GM21825 (cell line): Measurements from ENCODE around the gene IL17B.

ENCODE experiments used
- ATAC-seq: cut with Tn5 transposase; IDR thresholded peaks from one replicate; pipeline ENCODE4 v1.9.1; 2021; ENCODE audit warnings: mild to moderate bottlenecking, moderate library complexity; ENCODE audit not compliant: unreplicated experiment

Gene IL17B

DNA sequence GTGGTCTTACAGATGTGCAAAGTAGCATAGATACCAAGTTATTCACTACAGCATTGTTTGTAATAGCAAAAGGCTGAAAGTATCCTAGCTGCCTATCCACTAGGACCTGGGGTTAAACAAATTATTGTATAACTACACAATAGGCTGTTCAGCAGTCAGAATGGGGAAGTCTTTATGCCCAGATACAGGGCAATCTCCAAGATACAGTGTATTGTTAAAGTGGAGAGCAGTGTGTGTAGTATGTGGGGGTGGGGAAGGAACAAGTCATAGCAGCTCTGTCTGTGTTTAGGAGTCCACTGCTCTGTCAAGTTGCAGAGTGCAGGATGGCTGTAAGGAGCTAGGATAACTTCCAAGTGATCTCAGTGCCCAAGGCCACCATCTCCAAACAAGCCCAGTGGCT is 15.7 kb downstream of the IL17B start:
- no peak for ATAC-seq

DNA sequence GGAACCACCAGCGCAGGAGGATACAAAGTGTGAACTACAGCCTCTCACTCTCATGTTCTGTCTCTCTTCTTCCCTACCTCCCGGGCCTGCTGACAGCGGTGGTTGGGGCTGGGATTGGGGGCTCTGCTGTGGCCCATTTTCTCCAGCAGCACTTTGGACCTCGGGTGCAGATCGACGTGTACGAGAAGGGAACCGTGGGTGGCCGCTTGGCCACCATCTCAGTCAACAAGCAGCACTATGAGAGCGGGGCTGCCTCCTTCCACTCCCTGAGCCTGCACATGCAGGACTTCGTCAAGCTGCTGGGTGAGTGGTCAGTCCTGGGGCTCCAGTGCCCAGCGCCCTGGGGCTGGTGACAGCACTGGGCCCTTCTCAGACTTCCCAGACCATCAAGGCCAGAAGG is 16.6 kb downstream of the IL17B start:
- no peak for ATAC-seq

DNA sequence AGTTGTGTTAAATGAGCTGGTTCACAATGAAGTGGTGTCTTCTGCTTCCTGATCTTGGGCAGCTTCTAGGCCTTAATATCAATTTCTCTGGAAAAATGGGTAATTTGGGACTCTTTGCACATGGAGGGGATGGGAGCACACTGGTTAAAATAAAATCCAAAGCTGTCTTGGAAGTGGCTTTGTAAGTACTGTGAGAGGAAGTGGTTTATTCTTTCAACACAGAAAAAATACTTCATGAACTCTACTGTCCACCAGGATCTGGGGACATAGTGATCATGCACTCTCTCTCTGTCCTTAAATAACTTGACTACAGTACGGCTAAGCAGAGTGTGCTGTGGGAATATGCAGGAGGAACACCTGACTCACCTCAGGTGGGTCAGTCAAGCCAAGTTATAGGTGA is 18.8 kb downstream of the IL17B start:
- ATAC-seq: no peak

DNA sequence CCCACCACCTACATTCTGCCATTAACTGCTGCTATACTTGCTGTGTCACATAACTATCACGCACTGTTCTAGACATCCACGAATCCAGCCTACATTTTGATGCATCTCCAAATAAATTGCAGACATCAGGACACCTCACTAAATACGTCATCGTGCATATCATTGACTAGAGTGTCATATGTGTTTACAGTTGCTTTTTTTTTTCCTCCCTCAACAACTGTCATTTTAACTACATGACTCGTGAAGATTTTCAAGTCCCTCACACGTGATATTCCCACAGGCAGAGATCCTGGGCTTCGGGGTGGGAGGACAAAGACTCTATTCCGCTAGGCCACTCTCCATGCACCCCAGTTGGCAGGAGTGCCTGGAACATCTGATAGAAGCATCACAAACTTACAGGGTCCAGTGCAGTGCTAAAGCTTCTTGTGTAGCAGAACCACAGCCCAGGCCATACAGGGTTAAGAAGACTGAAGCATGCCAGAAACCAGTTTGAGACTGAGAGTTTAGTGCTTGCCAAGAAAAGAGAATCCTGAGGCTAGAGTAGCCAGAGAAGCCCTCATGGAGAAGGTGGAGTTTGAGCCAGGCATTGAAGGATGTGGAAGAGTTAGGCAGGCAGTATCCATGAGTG is 20.1 kb downstream of the IL17B start:
- ATAC-seq: no peak

DNA sequence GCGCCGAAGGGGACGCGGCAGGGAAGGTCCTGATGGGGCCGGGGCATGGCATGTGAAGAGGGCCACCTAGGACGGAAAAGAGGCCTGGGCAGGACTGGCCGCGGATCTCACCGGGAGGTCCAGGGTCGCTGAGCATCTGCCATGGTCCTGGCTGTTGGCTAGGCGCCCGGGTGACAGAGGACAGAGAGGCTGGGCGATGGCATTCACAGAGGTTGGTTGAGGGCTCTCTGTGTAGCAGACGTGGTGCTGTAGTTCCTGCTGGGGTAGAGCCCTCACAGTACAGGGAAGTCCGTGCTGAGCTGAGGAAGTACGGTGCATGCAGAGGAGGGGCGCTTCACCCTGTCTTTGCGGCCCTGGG is 20.8 kb downstream of the IL17B start:
- ATAC-seq: peak; percentile 2

DNA sequence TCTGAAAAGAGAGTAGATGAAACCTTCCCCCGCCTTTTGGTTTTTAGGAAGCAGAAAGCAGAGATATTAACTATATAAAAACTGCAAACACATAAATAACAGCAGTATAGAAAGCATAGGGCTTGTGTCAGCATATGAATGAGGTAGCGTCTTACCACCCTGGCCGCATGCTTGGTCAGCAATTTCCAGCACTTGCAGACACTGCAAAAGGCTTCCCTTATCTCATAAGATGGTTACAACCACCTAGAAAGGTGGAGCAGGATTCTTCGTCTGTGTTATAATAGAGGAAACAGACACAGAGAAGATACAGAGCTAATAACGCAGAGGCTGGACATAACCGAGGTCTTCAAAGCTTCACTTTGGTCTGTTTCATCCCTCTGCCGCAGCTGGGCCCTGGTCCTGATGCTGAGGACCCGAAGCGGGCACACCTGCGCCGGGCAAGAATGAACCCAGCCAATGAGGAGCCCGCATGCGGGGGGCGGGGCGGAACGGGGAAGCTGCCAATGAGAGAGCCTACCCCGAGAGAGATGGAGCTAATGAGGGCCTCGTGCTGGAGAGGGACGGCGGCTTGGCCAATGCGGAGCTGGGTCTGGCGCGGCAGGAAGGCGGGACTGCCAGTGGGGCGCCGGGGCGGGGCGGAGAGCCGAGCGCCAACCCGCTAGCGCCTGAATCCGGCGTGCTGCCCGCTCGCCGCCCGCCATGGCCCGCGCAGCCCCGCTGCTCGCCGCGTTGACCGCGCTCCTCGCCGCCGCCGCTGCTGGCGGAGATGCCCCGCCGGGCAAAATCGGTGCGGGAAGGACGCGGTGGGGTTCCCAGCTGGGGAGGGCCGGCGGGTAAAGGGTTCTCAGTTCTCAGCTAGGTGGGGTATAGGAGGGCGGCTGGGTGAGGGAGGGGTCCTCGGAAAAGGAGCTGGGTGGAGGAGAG is 21.5 kb downstream of the IL17B start, which contains the start of gene PCYOX1L:
PCYOX1L (plus strand) TSS at position 677 of the 924 bp plus-strand sequence; CDS start at position 700, 23 bp downstream.
- ATAC-seq: peak; percentile 99

DNA sequence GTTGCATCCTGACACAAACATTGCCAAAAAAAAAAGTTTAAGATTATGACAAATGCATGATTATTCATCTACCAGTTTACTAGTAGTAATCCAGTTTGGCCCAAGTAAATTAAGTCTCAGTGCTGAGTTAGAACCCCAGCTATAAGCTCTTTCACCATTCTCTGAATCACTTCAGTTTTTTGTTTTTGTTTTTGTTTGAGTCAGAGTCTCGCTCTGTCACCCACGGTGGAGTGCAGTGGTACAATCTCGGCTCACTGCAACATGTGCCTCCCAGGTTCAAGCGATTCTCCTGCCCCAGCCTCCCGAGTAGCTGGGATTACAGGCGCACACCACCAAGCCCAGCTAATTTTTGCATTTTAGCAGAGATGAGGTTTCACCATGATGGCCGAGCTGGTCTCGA is 22.7 kb downstream of the IL17B start:
- ATAC-seq: no peak

DNA sequence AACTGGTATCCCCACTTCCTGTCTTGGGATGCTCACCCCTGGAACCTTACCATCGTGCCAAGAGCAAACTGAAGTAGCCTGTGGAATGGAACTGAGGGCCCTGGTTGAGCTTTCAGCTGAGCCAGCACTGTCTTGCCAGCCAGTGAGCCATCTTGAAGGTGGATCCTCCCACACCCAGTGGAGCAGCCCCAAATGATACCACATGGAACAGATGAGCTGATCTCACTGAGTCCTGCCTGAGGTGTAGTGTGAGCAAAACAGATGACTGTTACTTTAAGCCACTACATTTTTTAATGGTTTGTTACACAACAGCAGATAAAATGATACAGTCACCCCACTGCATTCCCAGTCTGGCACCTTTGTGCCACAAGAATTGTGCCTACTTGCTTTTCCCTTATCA is 23.4 kb downstream of the IL17B start:
- no peak for ATAC-seq

DNA sequence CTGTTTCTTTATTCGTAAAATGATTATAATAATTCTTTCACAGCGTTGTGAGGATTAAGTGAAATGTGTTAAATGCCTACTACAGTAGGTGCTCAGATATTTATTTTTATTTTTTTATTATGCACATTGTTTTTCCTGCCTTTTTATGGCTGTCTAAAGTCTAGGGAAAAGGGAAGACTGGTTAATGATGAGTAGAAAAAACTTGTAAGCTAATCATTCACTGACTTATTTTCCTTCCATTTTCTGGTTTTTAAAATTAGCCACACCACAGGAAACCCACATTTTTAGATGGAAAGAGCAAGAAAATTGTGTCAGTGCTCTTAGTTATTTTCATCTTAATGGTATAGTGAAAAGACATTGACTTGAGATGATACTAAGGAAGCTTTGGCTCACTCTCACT is 25.2 kb downstream of the IL17B start:
- no peak for ATAC-seq

DNA sequence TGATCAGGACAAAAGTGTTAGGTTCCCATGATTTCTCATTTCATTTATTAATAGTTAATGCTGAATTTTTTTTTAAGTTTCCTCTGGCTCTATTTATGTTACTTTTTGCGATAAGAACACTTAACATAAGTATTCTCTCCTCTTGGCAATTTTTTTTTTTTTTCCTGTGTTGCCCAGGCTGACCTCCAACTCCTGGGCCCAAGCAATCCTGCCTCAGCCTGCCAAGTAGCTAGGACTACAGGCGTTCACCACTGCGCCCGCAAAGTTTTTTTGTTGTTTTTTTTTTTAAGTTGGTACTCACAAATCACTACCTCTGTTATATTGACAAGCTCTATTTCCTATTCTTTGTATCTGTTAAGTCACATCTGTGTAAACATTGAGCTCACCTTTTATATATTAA is 26.9 kb downstream of the IL17B start:
- no peak for ATAC-seq

DNA sequence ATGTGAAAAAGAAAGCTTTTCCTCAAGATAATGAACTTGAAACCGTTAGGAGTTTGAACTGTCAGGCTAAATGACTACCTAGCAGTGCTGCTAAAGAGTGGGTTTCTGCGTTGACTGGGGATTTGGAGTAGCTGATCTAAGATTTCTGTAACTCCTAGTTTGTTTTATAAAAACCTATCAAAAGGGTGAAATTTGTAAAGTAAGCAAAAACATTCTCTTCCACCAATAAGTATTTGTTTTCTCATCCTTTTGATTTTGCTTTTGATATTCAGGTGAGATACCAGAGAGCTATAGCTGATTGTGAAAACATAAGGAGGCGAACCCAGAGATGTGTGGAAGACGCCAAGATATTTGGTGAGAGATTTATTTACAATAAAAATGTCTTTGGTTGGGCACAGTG is 29.7 kb downstream of the IL17B start:
- ATAC-seq: no peak

DNA sequence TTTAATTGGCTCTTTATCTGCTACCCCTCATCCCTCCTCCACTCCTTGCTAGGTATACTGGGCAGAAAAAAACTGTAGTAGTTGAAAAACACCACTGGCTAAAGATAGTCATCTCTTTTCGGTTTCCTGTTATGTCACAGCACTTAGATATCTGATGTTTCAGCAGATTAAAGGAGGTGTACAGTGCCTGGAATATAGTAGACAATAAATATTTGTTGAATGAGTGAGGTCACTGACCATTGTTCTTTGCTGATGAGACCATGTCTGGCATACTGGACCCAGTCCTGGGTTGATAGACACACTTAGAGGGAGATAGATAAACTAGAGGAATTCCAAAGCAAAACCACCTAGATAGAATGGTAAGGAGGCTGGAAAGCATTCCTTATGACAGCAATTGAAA is 30.6 kb downstream of the IL17B start:
- no peak for ATAC-seq

DNA sequence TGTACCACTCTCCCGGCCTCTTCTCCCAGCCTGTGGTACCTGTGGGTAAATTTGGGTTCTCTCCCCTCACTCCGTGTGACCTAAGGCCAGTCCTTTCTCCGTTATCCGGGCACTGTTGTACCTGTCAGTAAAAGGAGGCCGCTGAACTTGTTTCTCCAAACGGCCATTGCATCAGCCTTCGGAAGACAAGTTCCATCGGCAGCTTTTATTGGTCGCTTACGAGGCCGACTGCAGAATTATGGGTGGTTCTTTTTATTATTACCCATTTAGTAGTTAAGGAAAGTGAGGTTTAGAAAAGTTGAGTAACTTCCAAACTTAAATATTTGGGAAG is 33.2 kb downstream of the IL17B start:
- no peak for ATAC-seq

DNA sequence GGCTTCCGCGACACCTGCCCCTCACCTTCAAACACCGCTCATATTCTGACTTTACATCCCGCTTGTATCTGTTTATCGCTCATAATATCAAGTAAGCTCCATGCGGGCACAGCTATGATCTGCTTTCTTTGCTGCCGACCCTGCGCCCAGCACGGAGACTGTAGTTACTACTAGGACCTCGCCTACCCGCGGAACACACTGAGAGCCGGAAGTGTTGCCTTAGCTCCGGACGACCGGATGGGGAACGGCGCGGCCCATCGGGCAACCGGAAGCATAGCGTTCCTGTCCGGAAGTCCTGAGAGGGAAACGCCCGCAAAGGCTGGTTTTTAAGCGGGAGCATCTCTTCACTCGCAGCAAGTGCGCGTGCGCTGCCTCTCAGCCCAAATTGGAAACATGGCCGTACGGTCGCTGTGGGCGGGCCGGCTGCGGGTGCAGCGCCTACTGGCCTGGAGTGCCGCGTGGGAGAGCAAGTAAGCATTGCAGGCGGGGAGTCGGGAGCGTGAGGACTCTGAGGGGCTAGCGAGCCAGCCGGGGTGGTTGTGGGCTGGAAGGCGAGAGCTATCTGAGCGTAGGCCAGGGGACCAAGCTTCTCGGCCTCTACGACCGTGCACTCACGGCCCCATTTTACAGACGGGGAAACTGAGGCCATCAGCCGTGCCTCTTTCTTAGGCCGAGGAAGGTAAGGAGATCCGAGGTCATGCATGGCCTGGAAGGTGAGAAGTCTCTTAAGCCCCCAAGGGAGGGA is 33.8 kb downstream of the IL17B start, which contains the start of gene GRPEL2:
GRPEL2 (plus strand) TSS at position 353 of the 745 bp plus-strand sequence; CDS start at position 394, 41 bp downstream.
- peak; percentile 97 for ATAC-seq

DNA sequence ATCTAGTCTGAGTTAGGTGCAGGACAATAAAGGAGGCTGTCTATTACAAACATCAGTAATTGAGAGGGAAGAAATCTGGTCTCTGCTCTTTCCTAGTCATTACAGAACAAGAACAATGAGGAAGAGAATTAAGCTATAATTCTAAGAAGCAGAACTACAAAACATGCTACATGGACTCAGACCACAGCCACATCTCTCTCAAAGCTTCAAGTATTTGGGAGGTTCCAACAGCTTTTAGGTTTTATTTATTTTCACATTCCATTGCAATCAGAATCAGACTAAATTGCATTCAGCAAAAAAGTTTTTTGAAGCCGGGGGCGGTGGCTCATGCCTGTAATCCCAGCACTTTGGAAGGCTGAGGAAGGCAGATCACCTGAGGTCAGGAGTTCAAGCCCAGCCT is 34.9 kb downstream of the IL17B start:
- ATAC-seq: no peak

DNA sequence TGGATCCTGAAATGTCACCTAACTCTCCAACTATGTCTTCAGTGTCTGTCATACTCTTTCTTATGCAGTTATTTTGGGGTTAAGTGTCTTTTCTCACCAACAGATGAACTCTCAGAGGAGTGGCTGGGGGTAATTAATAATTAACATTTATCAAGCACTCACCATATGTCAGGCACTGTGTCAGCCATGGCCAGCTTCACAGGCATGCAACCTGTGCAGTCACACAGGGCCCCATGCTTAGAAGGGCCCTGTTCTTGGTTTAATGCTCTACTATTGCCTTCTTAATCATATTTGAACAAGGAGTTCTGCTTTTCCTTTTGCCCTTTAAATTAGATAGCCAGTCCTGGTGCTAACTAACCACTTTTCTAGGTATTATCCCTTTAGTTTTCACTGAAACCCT is 37.2 kb downstream of the IL17B start:
- ATAC-seq: no peak

DNA sequence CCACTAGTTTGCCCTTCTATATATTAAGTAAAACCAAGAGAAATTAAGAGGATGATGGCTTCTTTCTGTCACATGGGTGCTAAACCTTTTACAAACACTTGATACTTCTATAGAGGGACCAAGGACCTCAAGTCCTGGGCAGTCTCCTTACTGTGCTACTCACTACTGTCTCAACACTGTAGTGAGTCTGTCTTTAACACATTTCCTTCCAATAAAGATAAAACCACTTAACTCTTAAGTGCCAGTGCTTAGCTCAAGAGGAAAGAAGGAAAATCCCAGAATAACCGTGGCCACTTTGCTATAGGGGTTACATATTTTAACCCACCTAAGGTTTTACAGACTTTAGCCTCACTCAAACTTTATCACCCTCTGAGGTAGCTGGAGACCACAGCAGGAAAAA is 38.2 kb downstream of the IL17B start:
- ATAC-seq: no peak

DNA sequence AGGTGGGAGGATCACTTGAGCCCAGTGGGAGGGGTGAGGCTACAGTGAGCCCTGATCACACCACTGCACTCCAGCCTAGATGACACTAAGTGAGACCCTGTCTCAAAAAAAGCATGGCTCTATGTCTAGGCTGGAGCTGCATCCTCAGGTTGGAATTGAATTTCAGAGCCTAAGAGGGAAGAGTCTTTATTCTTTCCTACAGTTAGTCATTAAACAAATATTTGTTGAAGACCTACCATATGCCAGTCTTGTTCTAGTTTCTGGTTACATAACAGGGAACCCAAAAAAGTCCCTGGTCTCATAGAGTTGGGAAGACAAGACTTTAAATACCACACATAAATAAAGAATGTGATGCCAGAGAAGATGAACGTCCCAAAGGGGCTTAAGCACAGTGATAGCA is 40.7 kb downstream of the IL17B start:
- ATAC-seq: no peak

DNA sequence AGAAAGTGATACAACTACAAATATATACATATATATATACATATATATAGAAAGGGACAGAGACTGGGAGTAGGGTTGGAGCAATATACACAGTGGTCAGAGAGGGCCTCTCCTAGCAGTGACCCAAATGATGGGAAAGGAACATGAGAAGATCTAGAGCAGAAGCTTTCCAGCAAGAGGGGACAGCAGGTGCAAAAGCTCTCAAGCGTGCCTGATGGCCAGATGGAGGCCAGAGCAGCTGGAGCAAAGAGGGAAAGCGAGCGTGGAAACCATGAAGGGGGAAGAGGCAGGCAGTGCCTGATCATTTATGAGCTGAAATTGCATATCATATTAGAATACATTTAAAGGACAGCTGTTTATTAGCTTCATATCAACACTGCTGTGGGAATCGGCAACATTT is 41.4 kb downstream of the IL17B start:
- no peak for ATAC-seq

DNA sequence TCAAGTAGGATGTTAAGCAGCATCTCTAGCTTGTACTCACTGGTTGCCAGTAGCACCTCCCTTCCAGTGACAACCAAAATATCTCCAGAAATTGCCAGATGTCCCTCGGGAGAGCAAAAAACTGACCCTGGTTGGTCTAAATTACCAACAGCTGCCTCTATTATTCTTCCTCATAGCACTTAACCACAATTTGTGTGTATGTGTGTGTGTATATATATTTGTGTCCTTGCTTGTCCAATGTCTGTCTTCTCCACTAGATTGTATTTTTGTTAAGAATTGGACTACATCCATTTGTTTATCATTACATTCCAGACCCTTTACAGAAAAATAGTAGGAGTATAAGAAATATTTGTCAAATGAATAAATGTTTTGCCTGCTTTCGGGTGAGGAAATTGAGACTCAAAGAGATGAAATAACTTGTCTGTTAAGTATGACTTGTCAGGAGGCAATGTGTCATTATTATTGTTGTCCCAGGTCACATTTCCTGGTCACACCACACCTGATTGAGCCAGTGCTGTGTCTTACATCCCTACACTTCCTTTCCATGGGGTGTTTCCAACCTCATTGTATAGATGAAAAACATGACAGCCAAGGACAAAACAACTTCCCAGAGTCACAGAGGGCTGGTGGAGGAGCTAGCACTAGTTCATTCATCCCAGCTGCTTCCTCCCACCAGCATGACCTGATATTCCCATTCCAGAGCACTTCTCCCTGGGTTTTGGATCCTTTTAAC is 45.2 kb downstream of the IL17B start:
- no peak for ATAC-seq

DNA sequence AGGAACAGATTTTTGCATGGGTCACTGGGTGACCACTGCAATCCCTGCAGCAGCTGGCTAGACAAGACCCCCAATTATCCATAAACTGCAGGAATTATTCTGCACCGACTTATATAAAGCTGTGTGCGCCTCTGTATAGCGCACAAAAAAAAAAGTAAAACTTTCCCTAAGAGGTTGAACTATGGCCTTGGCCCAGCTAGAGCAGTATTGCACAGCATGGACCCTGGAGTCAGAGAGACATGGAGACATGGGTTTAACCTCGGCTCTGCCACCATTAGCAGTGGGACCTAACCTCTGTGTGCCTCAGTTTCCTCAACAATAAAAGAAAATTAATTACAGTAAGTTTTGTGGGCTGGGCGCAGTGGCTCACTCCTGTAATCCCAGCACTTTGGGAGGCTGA is 50.9 kb downstream of the IL17B start:
- no peak for ATAC-seq
